ENCODE results near the gene TMEM108.

The TMEM108 gene

DNA sequence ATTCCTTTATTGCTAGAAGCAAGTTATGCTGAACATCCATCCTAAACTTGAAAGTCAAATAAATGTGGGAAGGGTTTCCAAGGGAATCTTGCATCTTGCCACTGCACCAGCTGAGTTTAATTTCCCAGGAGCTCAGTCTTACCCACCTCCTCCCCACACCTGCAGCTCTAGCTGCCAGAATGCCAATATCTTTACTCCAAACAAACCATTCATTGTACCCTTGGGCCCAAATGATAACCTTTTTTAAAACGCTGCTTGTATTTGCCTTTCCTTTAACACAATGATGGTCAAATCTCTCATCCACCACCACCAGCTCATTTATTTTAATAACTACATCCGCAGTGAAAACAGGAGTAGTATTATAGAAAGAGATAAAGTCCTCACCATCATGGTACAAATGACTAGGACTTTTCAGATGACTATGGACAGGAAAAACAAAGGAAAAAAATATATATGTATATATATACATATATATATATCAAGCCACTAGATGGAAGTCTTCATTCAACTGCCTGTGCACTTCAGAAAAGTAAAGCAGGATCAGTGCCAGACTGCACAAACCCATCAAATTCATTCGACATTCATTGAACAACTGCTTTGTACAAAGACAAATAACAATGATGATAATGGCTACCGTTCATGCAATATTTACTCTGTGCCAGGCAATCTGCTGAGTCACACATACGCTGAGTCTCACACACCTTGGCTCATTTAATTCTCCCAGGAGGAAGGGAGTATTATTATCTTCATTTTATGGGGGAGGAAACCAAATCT is 405.6 kb downstream of the TMEM108 start:
- FAIRE-seq, result peak; percentile 79

DNA sequence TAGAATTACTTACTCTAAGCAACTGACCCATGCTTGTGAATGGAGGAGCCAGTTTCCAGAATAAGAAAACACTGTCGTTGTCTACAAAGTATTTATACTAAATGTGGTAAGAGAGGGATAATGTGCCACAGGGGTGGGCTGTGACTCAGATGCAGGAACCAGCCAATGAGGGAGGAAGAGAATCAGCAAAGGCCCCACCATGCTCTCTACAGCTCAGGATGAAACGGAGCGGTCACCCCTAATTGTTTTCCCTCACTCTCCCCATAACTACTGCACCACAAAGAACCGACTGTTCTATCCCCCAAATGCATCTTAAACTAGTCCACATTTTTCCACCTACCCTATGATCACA is 406.2 kb downstream of the TMEM108 start:
- FAIRE-seq (no peak), DNase-seq (ENCODE audit: insufficient read length, low spot score) (no peak)

More for the DNA sequence above, 405.6 kb downstream of the TMEM108 start:
- no peak for DNase-seq (ENCODE audit: insufficient read length, low spot score)

DNA sequence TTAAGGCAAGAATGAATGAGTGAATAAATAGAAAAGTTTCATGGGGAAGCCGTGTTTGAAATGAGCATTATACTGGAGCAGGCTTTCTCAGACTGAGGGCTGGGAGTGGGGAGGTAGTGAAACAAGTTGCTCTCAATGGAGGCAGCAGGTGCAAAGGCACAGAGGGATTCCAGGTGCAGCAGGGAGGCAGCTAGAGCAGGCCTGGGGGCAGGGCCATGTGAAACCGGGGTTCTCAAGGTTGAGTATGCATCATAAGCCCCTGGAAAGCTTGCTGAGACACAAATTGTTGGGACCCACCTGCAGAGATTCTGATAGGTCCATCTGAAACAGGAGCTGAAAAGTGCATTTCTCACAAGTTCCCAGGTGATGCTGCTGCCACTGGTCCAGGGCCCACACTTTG is 406.9 kb downstream of the TMEM108 start:
- peak; percentile 92 for FAIRE-seq
- no peak for DNase-seq (ENCODE audit: insufficient read length, low spot score)
